NT2/D1 (cell line): ENCODE data around the gene EXOC1L.

Experiments
- DNase-seq: peaks from one replicate; pipeline ENCODE4 v3.0.0-alpha.2; 2011; ENCODE audit warnings: low read depth, low spot score
- H3K27me3 ChIP-seq: 2 replicates; pipeline ENCODE4 v1.6.0; 2011; ENCODE audit warnings: mild to moderate bottlenecking; ENCODE audit not compliant: insufficient read length, insufficient read depth
- H3K36me3 ChIP-seq: 2 replicates; pipeline ENCODE4 v1.6.1; 2011; ENCODE audit warnings: mild to moderate bottlenecking, low read length, mixed read lengths; ENCODE audit not compliant: insufficient read depth, insufficient read length
- H3K4me1 ChIP-seq: 2 replicates; pipeline ENCODE4 v1.5.1; 2011; ENCODE audit not compliant: insufficient read depth, insufficient read length
- H3K4me3 ChIP-seq: 2 replicates; pipeline ENCODE4 v1.5.1; 2011; ENCODE audit warnings: low read depth; ENCODE audit not compliant: insufficient read length
- H3K9ac ChIP-seq: 2 replicates; pipeline ENCODE4 v1.6.0; 2011; ENCODE audit warnings: low read depth; ENCODE audit not compliant: insufficient read length
- H3K9me3 ChIP-seq: 2 replicates; pipeline ENCODE4 v1.5.1; 2011; ENCODE audit warnings: mild to moderate bottlenecking, low read length; ENCODE audit not compliant: insufficient read depth
- SUZ12 ChIP-seq: IDR thresholded peaks from 2 replicates; pipeline ENCODE4 v1.6.1; 2011; ENCODE audit not compliant: insufficient read length, insufficient read depth; ENCODE audit errors: extremely low read depth
- YY1 ChIP-seq: IDR thresholded peaks from 2 replicates; pipeline ENCODE4 v1.6.1; 2011; ENCODE audit not compliant: insufficient read length, insufficient read depth
- ZNF274 ChIP-seq: IDR thresholded peaks from 2 replicates; pipeline ENCODE4 v1.6.1; 2011; ENCODE audit warnings: mild to moderate bottlenecking, low read depth, low read length

Gene EXOC1L, protein sequence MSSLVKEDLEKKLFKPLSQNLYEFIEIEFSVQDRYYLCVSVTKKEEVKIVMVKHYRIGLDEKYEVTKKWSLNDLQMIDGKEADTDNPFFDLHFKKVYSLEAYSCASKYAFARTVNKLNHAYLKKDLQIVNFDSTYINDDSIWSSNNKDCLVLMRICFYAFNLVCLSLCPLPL

GRCh38 chr4:55819634-55820033 lies at the start of gene EXOC1L:
Gene EXOC1L, plus strand, starts transcription at chr4:55819790. Its CDS starts 237 bp downstream, at chr4:55820027.
- no peaks in the 10 kb centered on the region for H3K27me3 ChIP-seq
- H3K36me3 ChIP-seq = no peaks in the 10 kb centered on the region
- peak within 1 kb of the TSS; percentile 29 for H3K9ac ChIP-seq
- H3K4me3 ChIP-seq = peak within 1 kb of the TSS; percentile 9
- H3K4me1 ChIP-seq = no peaks in the 10 kb centered on the region
- TF ChIP-seq ZNF274 (no peak), YY1 (no peak), SUZ12 (no peak)
- DNase-seq = peak; percentile 65
- no peaks in the 10 kb centered on the region for H3K9me3 ChIP-seq

- Histone ChIP-seq H3K4me1 (no peaks in the 10 kb centered on the region), H3K27me3 (no peaks in the 10 kb centered on the region), H3K9ac (no peak overlapping the region), H3K9me3 (no peaks in the 10 kb centered on the region), H3K4me3 (no peak overlapping the region), H3K36me3 (no peaks in the 10 kb centered on the region)
- DNase-seq = no peak
- TF ChIP-seq SUZ12 (no peak), YY1 (no peak), ZNF274 (no peak)
Observed at GRCh38 chr4:55770662-55771061, 48.9 kb upstream of the EXOC1L start.

GRCh38 chr4:55781341-55781740 lies 38.2 kb upstream of the EXOC1L start:
- DNase-seq = no peak
- Histone ChIP-seq H3K36me3 (no peaks in the 10 kb centered on the region), H3K9me3 (no peaks in the 10 kb centered on the region), H3K4me1 (no peaks in the 10 kb centered on the region), H3K4me3 (no peak overlapping the region), H3K9ac (no peak overlapping the region), H3K27me3 (no peaks in the 10 kb centered on the region)
- TF ChIP-seq YY1 = no peak
- no peak for TF ChIP-seq ZNF274
- no peak for TF ChIP-seq SUZ12

- Histone ChIP-seq H3K27me3 (no peaks in the 10 kb centered on the region), H3K9me3 (no peaks in the 10 kb centered on the region), H3K9ac (no peak overlapping the region), H3K4me3 (no peak overlapping the region), H3K36me3 (no peaks in the 10 kb centered on the region), H3K4me1 (no peaks in the 10 kb centered on the region)
- TF ChIP-seq SUZ12 (no peak), YY1 (no peak), ZNF274 (no peak)
- no peak for DNase-seq
Observed at GRCh38 chr4:55781812-55782211, 37.8 kb upstream of the EXOC1L start.

- H3K4me1 ChIP-seq = no peaks in the 10 kb centered on the region
- no peaks in the 10 kb centered on the region for H3K36me3 ChIP-seq
- no peak overlapping the region for H3K9ac ChIP-seq
- H3K4me3 ChIP-seq = no peak overlapping the region
- H3K27me3 ChIP-seq = no peaks in the 10 kb centered on the region
- no peak for TF ChIP-seq ZNF274
- no peak for TF ChIP-seq YY1
- TF ChIP-seq SUZ12 = no peak
- no peaks in the 10 kb centered on the region for H3K9me3 ChIP-seq
- DNase-seq = no peak
Observed at GRCh38 chr4:55783584-55783983, 36.0 kb upstream of the EXOC1L start.

DNA sequence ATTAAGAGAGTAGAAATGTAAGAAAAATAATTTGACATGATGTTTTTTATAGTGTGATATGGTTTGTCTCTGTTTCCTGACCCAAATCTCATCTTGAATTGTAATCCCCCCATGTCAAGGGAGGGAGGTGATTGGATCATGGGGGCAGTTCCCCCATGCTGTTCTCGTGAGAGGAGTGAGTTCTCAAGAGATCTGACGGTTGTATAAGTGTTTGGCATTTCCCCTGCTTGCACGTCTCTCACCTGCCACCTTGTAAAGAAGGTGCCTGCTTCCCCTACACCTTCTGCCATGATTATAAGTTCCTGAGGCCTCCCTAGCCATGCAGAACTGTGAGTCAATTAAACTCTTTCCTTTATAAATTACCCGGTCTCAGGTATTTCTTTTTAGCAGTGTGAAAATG lies 34.8 kb upstream of the EXOC1L start:
- H3K36me3 ChIP-seq = no peaks in the 10 kb centered on the region
- H3K4me3 ChIP-seq = no peak overlapping the region
- no peaks in the 10 kb centered on the region for H3K27me3 ChIP-seq
- no peak for DNase-seq
- no peak overlapping the region for H3K9ac ChIP-seq
- H3K9me3 ChIP-seq = no peaks in the 10 kb centered on the region
- H3K4me1 ChIP-seq = no peaks in the 10 kb centered on the region
- TF ChIP-seq ZNF274 (no peak), SUZ12 (no peak), YY1 (no peak)

DNA sequence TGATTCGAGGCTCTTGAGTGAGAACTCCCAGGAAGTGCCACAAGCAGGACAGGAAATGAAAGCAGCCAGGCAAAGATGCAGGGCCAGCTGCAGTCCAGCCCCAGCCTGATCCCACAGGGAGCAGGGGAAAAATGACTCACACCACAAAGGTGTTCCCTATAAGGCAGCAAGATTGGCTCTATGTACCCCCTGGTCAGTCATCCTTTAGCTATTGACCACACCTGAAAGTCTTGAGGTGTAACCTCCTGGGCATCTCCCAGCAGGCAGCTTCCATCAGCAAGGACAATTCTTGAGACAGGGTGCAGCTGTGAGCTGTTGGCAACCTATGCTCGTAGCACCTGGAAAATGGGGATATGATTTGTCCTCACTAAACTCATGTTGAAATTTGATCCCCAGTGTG lies 27.9 kb upstream of the EXOC1L start:
- H3K9me3 ChIP-seq = no peaks in the 10 kb centered on the region
- H3K9ac ChIP-seq = no peak overlapping the region
- DNase-seq = no peak
- no peak overlapping the region for H3K4me3 ChIP-seq
- TF ChIP-seq ZNF274 = no peak
- H3K36me3 ChIP-seq = no peaks in the 10 kb centered on the region
- no peaks in the 10 kb centered on the region for H3K4me1 ChIP-seq
- no peaks in the 10 kb centered on the region for H3K27me3 ChIP-seq
